HG03060 (cell line): ENCODE data around the gene GBGT1.
"Not testable (repeated sequence)": the region's sequence is repeated elsewhere in the genome, so short reads cannot be mapped to it uniquely, and the experiment has no call there.

ENCODE experiments used
- ATAC-seq: cut with Tn5 transposase; IDR thresholded peaks from one replicate; pipeline ENCODE4 v1.9.1; 2021; ENCODE audit warnings: low read depth, moderate number of reproducible peaks; ENCODE audit not compliant: unreplicated experiment

The GBGT1 gene

GRCh38 chr9:133163504-133164172 is at the start of gene GBGT1:
Gene GBGT1, minus strand, starts transcription at chr9:133163914. Its CDS starts 1,502 bp downstream, at chr9:133162412.
- no peak for ATAC-seq

DNA sequence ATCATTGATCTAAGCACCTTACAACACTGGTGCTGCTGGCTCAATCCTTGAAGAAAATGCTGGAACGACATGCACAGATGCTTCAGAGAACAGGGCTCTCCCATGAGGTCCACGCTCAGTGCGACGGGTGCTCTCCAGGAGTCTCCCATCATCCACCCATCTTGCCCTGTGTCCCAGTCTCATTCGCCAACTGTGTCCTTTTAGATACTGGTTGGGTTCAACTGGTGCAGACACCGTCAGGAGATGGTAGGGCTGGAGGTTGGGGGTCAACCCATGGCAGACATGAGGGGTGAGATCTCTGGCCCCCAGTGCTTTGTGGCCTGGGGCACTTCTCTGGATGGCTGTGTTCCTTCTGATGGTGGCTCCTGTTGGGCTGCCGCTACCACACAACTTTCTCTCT is 46.9 kb upstream of the GBGT1 start:
- no peak for ATAC-seq

DNA sequence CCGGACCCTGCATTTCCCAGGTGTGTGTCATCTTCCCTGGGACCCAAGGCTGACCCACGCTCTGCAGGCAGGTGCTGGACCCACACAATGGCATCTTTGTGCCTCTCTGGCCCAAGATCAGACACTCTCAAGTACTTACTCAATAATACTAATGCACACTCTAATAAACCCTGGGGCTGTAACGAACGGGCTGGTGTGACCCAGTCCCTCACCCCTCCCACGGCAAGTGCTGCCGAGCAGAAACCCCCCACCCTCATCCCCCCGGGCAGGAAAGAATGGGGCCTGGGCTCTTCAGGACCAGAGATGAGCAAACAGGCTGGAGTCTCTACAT is 46.5 kb upstream of the GBGT1 start:
- ATAC-seq, result no peak

DNA sequence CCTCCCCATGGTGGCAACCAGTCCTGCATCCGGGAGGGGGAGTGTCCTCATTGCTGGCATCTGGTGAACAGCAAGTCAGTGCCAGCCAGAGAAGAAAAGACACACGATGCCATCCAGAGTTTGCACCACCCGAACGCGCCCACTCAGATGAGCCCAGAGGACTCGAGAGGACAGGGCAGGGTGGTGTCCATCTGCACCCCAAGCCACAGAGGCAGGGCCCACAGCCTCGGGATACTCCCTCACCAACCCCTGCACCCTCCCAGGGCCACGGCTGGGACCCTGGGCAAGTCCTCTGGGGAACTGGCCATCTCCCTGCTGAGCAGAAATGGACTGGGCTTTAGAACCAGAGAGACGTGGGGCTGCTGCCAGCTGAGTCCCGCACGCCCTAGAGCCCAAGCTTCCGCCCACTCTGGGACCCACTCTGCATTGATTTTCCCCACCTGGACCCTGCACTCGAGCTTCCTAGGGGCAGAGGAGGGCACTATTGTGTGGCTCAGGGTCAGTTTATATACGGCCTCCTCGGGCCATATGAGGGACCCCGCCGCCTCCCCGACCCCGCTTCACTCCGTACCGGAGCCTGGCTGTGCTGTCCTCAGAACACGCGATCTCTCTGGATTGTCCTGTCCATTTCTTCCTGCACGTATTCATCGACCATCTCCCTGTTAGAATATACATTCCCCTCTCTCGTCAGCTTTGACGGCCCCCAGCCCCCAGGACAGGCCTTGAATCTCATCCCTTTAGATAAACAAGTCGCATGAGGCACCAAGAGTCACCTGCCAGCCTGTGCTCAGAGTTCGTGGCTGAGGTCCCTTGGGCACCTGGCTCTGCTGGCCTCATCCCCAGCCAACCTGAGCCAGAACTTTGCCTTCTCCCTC is 45.9 kb upstream of the GBGT1 start:
- not testable (repeated sequence) for ATAC-seq

DNA sequence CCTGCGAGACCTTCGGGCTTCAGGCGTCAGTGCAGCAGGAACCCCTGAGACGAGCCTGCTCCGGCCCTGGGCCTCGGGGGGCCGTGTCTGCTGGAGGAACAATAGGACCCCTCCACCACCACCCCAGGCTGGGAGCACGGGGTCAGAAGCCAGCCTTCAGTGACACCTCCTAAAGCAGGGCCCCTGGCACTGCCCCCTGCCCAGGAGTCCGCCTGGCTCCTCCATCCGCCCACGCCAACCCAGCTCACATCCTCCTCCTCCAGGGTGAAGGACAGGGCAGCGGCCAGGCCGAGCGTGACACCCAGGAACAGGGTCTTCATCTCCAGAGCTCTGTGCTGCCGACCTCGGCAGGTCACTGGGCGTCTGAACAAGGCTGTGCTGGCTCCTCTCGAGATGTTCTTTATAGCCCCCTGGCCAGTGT is 45.2 kb upstream of the GBGT1 start, which contains the start of gene OBP2B:
TSS of gene OBP2B (minus strand) at position 371 of the 421 bp plus-strand sequence. CDS start at position 320, 51 bp downstream.
- ATAC-seq, result not testable (repeated sequence)

- not testable (repeated sequence) for ATAC-seq
Observed at GRCh38 chr9:133208171-133208879, 44.6 kb upstream of the GBGT1 start.

GRCh38 chr9:133207540-133208170 is 43.9 kb upstream of the GBGT1 start:
- no peak for ATAC-seq

DNA sequence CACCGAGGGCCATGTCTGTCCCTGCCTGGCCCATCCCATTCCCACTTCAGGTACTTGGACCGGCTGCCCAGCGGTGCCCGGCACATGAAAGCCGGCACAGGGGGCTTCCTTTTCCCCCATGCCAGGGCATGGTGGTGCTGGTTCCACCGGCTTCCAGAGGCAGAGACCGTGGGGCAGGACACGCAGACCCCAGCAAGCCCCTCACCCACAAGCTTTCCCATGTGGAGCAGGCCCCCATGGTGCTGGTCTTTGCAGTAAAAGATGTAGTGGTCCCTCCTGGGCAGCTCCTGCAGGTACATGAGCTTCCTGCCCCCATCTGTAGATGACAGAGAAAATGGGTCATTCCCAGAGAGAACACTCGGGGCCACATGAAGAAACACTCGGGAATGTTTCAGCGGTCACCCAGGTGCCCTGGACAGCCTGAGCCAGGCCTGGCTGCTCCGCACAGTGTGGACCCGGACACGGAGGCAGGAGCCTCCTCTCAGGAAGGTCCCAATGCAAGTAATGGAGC is 43.4 kb upstream of the GBGT1 start:
- no peak for ATAC-seq

GRCh38 chr9:133205996-133206931 is 42.5 kb upstream of the GBGT1 start:
- ATAC-seq, result no peak

DNA sequence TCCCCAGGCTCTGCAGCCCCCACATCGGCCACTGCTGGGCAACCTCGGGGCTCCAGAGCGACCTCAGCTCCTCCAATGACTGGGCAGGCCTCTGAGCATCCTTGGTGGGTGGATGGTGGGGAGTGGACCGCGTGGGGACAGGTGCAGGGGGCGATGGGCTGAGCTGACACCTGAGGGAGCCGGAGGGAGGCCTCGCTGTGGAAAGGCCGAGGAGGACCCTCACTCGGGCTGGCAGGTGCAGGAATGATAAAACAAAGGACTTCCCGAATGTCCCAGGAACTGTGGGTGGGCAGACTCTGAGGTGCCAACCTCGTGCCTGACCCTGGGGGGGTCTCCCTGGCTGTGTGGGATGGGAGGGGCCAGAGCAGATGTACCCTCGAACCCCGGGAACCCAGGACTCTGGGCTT is 41.8 kb upstream of the GBGT1 start:
- not testable (repeated sequence) for ATAC-seq

DNA sequence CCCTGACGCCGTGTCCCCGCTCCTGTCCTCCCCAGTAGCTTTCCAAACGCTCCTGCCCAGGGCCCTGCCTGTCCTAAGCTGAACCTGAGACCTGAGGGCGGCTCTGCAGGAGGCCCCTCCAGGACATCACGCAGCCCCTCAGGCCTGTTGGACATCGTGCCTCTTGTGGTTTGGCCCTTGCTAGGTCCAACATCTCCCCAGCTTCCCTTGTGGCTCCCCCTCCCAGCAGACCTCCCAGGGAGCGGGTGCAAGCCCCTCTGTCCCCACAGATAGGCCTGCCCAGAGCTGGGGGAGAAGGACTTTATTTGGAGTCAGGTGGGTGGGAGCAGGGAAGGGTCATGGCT is 41.3 kb upstream of the GBGT1 start:
- ATAC-seq, result no peak

DNA sequence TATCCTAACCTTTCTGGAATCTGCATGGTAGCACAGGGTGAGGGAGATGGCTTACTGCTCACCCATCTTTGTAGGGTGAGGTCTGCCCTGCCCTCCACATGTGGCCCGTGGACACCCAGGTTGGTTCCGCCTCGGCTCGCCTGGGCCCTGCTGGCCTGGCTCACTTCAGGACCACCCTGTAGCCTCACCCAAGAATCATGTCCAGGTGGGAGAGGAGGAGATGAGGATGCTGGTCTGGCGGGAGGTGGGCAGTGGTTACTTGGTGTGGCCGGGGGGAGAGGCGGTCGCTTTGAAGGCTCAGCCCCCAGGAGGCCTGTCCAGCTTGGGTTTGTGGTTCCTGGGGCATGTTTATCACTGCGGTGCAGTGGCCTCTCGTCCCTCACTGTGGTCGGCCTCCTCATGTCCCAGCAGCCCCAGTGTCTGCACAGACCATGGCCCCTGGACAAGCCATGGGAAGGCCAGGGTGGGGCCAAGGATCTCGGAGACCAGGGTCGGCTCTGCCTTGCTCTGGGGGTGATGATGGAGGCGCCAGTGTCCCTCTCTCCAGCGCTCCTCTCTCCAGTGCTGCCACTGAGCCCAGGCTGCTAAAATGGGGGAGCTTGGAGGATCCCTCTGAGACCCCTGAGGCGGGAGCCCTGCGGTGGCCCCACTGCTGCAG is 40.8 kb upstream of the GBGT1 start:
- no peak for ATAC-seq

GRCh38 chr9:133203506-133204075 is 39.9 kb upstream of the GBGT1 start:
- ATAC-seq, result no peak

DNA sequence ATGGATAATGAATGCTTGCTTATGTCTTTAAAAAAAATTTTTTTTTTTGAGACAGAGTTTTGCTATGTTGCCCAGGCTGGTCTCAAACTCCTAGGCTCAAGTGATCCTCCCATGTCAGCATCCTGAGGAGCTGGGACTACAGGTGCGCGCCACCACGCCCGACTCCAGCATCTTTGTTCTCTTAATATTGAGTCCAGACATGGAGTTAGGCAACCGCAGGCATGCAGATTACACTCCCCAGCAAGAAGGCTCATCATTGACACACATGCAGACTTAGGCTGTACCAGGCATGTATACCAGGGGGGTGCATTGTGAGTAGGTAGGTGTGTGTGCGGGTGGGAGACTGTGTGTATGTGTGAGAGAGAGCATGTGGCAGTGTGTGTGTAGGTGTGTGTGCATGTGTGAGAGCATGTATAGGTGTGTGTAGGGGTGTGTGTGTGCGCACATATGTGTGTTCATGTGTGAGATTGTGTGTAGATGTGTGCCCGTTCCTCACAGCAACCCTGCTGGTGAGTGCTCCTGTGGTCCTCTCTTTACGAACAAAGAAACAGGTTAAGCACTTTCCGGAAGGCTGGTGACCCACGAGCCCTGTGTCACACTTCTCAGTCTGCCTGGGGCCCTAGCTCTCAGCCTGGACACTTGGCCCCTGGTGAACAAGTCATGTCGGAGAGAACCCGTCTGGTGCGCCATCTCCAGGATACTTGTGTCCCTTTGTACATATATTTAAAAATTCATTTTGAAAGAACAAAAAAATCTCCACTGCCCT is 39.2 kb upstream of the GBGT1 start:
- no peak for ATAC-seq

- ATAC-seq, result no peak
Observed at GRCh38 chr9:133202145-133202513, 38.4 kb upstream of the GBGT1 start.

DNA sequence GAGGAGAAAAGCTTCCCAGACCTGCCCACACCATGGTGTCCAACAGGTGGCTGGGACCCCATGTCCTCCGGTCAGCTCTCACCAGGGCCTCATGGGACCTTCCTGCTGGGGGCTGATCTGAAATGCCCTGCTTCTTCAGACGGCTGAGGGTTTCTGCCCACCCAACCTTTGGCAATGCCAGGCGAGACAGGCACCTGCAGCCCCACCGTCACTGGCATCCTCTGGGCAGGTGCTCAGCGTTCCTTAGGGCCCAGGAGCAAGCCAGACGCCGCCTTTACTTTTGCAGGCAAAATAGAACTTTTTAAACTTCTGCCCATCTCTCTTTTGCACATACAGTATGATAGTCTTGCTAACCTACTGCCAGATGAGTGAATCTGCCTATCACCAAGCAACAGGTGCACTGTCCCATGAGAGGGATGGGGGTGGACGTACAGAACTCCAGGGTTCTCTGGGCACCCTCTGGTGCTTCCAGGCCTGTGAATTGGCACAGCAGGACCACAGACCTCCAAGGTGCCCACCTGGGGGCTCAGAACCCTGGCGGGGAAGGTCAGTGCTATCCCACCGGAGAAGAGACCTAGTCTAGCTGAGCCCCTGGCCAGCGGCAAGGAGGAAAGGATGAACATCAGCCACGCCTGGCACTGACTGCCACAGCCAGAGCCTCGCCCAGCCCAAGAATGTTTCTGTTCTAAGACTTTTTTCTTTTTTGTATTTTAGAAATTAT is 37.9 kb upstream of the GBGT1 start:
- no peak for ATAC-seq

- no peak for ATAC-seq
Observed at GRCh38 chr9:133200631-133201030, 36.9 kb upstream of the GBGT1 start.
